Astrocyte (in vitro differentiated cells and primary cell): Measurements from ENCODE around the gene PRADC1. TPM values are rescaled to one million over a fixed set of nuclear protein-coding genes. Genes with fewer than 3 reads are reported as not detected.

ENCODE experiments used
- DNase-seq: peaks from one replicate; pipeline ENCODE4 v3.0.0-alpha.2; 2010; ENCODE audit warnings: low read depth
- FAIRE-seq: peaks from 2 replicates; lab custom pipeline; 2011; peaks lifted over from hg19 to GRCh38; lab: Jason Lieb, UNC
- H2AFZ ChIP-seq: 2 replicates; pipeline ENCODE4 v1.6.0; 2012; ENCODE audit warnings: low read depth, low read length, inconsistent platforms
- H3K27ac ChIP-seq: 2 replicates; pipeline ENCODE4 v1.5.1; 2011; ENCODE audit warnings: low read depth, low read length, inconsistent platforms
- H3K27me3 ChIP-seq: 2 replicates; pipeline ENCODE4 v1.6.0; 2011; ENCODE audit warnings: low read length, inconsistent platforms; ENCODE audit not compliant: insufficient read depth
- H3K36me3 ChIP-seq: 2 replicates; pipeline ENCODE4 v1.5.1; 2011; ENCODE audit warnings: low read length, inconsistent platforms; ENCODE audit not compliant: insufficient read depth
- H3K4me1 ChIP-seq: 2 replicates; pipeline ENCODE4 v1.5.1; 2011; ENCODE audit warnings: low read length, inconsistent platforms; ENCODE audit not compliant: insufficient read depth
- H3K4me2 ChIP-seq: 2 replicates; pipeline ENCODE4 v1.6.0; 2012; ENCODE audit warnings: low read length, inconsistent platforms
- H3K4me3 ChIP-seq: 2 replicates; pipeline ENCODE4 v1.5.1; 2011; ENCODE audit warnings: low read depth, mild to moderate bottlenecking, low read length, inconsistent platforms; ENCODE audit not compliant: insufficient read depth
- H3K79me2 ChIP-seq: 2 replicates; pipeline ENCODE4 v1.6.0; 2012; ENCODE audit warnings: mild to moderate bottlenecking, low read length, inconsistent platforms; ENCODE audit not compliant: insufficient read depth
- H3K9ac ChIP-seq: 2 replicates; pipeline ENCODE4 v1.6.0; 2012; ENCODE audit warnings: mild to moderate bottlenecking, low read length, inconsistent platforms
- H3K9me3 ChIP-seq: 2 replicates; pipeline ENCODE4 v1.5.1; 2012; ENCODE audit warnings: low read depth, mild to moderate bottlenecking, low read length, inconsistent platforms; ENCODE audit not compliant: insufficient read depth
- H4K20me1 ChIP-seq: 2 replicates; pipeline ENCODE4 v1.6.0; 2012; ENCODE audit warnings: low read length, inconsistent platforms; ENCODE audit not compliant: insufficient read depth
- H3K27ac Mint-ChIP-seq: one replicate; pipeline ENCODE4 v1.8.0; 2021; ENCODE audit warnings: mild to moderate bottlenecking, mixed read lengths; ENCODE audit not compliant: unreplicated experiment
- H3K27me3 Mint-ChIP-seq: one replicate; pipeline ENCODE4 v1.8.0; 2021; ENCODE audit warnings: low read depth, mixed read lengths; ENCODE audit not compliant: unreplicated experiment
- H3K36me3 Mint-ChIP-seq: one replicate; pipeline ENCODE4 v1.8.0; 2021; ENCODE audit warnings: low read depth, mixed read lengths; ENCODE audit not compliant: unreplicated experiment
- H3K4me1 Mint-ChIP-seq: one replicate; pipeline ENCODE4 v1.8.0; 2021; ENCODE audit warnings: low read depth, mixed read lengths; ENCODE audit not compliant: unreplicated experiment
- H3K4me3 Mint-ChIP-seq: one replicate; pipeline ENCODE4 v1.8.0; 2021; ENCODE audit warnings: mild to moderate bottlenecking, moderate library complexity, mixed read lengths; ENCODE audit not compliant: unreplicated experiment
- H3K9me3 Mint-ChIP-seq: one replicate; pipeline ENCODE4 v1.8.0; 2021; ENCODE audit warnings: mild to moderate bottlenecking, mixed read lengths; ENCODE audit not compliant: unreplicated experiment
- EZH2 ChIP-seq: IDR thresholded peaks from 2 replicates; pipeline ENCODE4 v1.6.1; 2012; ENCODE audit warnings: mild to moderate bottlenecking, low read length, inconsistent platforms; ENCODE audit not compliant: insufficient read depth
- total RNA-seq: library from RNA; stranded (reverse); gene quantifications from 2 replicates; pipeline ENCODE4 v1.2.1, GENCODE V29; 2021
- TF ChIP-seq, protein P1 (sequence below): IDR thresholded peaks from 2 replicates; pipeline ENCODE4 v1.5.1; 2011; ENCODE audit warnings: low read depth, mild to moderate bottlenecking, inconsistent platforms, low read length, moderate library complexity; ENCODE audit not compliant: insufficient read depth

Gene PRADC1
- total RNA-seq, 1 donor from 2014 or later, result 13.1 TPM

DNA sequence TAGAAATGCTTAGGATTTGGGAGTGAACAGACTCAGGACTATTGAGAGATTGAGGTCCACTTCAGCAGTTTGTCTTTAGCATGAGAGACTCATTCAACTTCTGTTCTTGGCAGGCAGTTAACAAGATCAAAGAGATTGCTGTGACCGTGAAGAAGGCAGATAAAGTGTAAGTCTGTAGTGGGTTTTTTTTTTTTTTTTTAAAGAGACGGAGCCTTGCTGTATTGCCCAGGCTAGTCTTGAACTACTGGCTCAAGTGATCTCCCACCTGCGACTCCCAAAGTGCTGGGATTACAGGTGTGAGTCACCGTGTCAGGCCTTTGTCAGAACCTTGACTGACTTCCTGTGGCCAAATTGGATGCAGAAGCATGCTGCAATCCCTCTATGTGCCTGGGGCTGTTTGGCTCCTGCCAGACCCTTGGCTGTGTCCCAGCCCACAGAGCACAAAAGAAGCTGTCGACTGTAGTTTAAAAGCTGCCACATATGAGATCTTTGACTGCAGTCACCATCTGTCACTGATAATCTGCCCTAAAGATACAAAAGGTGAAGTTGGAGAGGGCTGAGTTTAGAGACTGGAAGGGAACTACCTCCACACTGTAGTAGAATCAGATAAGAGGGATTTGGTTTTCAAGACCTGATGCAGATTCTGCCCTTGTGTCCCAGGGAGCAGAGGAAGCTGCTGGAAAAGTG, 11.0 kb upstream of the PRADC1 start:
- H3K36me3 ChIP-seq, result peaks cover 80% of the 10 kb centered on the region
- peak; percentile 71 for DNase-seq
- H3K9me3 ChIP-seq, result no peaks in the 10 kb centered on the region

DNA sequence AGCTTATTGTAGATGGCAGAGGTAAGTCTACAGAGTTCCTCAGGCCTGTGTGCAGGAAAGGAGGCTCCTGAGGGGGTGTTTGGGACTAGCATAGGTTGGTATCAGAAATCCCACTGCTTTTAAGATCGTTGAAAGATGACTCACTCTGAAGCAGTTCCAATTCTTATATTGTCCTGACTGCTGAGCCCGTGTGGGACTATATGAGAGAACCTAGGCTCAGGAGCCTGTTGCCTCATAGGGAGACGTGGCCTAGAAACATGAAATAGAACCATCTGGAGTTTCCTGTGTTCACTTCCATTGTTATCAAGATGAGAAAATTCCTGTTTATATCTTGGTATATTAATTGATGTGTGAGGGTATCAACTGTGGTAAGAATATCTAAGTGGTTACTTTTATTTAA, 6.7 kb upstream of the PRADC1 start:
- H2AFZ ChIP-seq, result no peak overlapping the region
- Mint-ChIP-seq H3K36me3 (no peaks in the 10 kb centered on the region), H3K27ac (no peak overlapping the region), H3K4me1 (peaks cover 46% of the 10 kb centered on the region), H3K4me3 (no peak overlapping the region), H3K9me3 (no peaks in the 10 kb centered on the region), H3K27me3 (no peaks in the 10 kb centered on the region)
- H3K9me3 ChIP-seq, result no peaks in the 10 kb centered on the region
- H3K4me2 ChIP-seq, result peak overlapping the region; percentile 59
- H3K4me1 ChIP-seq, result peaks cover 34% of the 10 kb centered on the region
- peaks cover 48% of the 10 kb centered on the region for H3K36me3 ChIP-seq
- no peak overlapping the region for H3K4me3 ChIP-seq
- H4K20me1 ChIP-seq, result peaks cover 93% of the 10 kb centered on the region
- no peaks in the 10 kb centered on the region for H3K27me3 ChIP-seq
- TF ChIP-seq EZH2, result no peak
- TF ChIP-seq, protein P1, sequence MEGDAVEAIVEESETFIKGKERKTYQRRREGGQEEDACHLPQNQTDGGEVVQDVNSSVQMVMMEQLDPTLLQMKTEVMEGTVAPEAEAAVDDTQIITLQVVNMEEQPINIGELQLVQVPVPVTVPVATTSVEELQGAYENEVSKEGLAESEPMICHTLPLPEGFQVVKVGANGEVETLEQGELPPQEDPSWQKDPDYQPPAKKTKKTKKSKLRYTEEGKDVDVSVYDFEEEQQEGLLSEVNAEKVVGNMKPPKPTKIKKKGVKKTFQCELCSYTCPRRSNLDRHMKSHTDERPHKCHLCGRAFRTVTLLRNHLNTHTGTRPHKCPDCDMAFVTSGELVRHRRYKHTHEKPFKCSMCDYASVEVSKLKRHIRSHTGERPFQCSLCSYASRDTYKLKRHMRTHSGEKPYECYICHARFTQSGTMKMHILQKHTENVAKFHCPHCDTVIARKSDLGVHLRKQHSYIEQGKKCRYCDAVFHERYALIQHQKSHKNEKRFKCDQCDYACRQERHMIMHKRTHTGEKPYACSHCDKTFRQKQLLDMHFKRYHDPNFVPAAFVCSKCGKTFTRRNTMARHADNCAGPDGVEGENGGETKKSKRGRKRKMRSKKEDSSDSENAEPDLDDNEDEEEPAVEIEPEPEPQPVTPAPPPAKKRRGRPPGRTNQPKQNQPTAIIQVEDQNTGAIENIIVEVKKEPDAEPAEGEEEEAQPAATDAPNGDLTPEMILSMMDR, result no peak
- no peak for FAIRE-seq
- DNase-seq, result peak; percentile 56
- H3K27ac ChIP-seq, result peak overlapping the region; percentile 1
- peak overlapping the region; percentile 27 for H3K9ac ChIP-seq
- peaks cover 95% of the 10 kb centered on the region for H3K79me2 ChIP-seq

More for the DNA sequence above, 11.0 kb upstream of the PRADC1 start:
- Histone ChIP-seq H3K9ac (peak overlapping the region; percentile 23), H3K79me2 (peaks cover 76% of the 10 kb centered on the region), H2AFZ (no peak overlapping the region), H4K20me1 (peaks cover 91% of the 10 kb centered on the region), H3K4me3 (no peak overlapping the region), H3K27me3 (no peaks in the 10 kb centered on the region), H3K27ac (no peak overlapping the region), H3K4me2 (peak overlapping the region; percentile 13), H3K4me1 (peaks cover 21% of the 10 kb centered on the region)
- peaks cover 32% of the 10 kb centered on the region for H3K4me1 Mint-ChIP-seq
- no peak for FAIRE-seq
- H3K9me3 Mint-ChIP-seq, result no peaks in the 10 kb centered on the region
- no peak overlapping the region for H3K27ac Mint-ChIP-seq
- TF ChIP-seq, protein P1, result no peak
- TF ChIP-seq EZH2, result no peak
- H3K36me3 Mint-ChIP-seq, result peaks cover 8% of the 10 kb centered on the region
- no peaks in the 10 kb centered on the region for H3K27me3 Mint-ChIP-seq
- H3K4me3 Mint-ChIP-seq, result no peak overlapping the region

DNA sequence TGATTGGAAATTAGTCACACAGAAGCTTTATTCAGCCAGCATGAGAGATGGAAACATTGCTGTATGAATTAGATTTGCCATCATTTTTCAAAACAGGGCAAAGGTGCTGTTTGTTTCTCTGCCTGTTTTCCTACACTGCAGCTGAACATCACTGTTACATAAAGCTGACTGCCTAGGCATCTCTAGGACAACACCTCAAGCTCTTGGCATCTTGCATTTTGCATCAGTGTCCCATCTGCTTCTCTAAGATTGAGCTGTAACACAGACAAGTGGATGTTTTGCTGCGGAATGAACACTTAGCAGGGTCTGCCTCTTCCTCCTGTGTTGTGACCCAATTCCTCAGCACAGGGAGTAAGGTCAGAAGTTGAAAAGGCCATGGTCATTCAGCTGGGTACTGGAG, 5.9 kb upstream of the PRADC1 start:
- Histone ChIP-seq H3K36me3 (peaks cover 42% of the 10 kb centered on the region), H3K4me3 (no peak overlapping the region), H3K4me2 (peak overlapping the region; percentile 59), H3K27me3 (no peaks in the 10 kb centered on the region), H3K4me1 (peaks cover 30% of the 10 kb centered on the region), H3K9ac (no peak overlapping the region), H4K20me1 (peaks cover 88% of the 10 kb centered on the region), H3K9me3 (no peaks in the 10 kb centered on the region), H3K27ac (no peak overlapping the region), H2AFZ (no peak overlapping the region), H3K79me2 (peaks cover 94% of the 10 kb centered on the region)
- DNase-seq (no peak), FAIRE-seq (no peak)
- Mint-ChIP-seq H3K9me3 (no peaks in the 10 kb centered on the region), H3K36me3 (no peaks in the 10 kb centered on the region), H3K4me1 (peaks cover 40% of the 10 kb centered on the region), H3K27me3 (no peaks in the 10 kb centered on the region), H3K27ac (peak overlapping the region; percentile 56), H3K4me3 (no peak overlapping the region)
- TF ChIP-seq EZH2, result no peak
- TF ChIP-seq, protein P1, result no peak
